ENCODE results near the gene ERC2. TPM values are rescaled to one million over a fixed set of nuclear protein-coding genes. Genes with fewer than 3 reads are reported as not detected.

Gene ERC2
- polyA plus RNA-seq, 2 of the 4 experiments (the other 2 are of a cell fraction): 0.16 TPM; not detected in 1

DNA sequence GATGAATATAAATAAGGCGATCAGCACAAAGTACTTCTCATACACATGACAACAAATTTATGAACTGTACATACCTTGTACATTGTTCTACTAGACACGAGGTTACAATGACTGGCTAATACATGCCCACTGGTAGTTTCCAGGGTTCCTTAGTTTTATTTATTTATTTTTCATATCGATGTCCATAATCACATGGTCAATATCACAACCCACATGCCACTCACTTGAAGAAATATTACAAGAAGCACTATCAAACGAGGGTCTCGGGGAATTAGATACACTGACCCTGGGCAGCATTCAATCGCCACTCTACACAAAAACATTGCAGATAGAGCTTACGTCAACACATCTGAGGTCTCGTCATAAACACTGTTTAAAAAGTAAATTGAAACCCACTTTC, 959.9 kb downstream of the ERC2 start:
- H3K27ac ChIP-seq: no peak overlapping the region
- TF ChIP-seq POLR2A (IDR thresholded peaks at IDR 0.05; ENCODE audit: low read length): no peak
- TF ChIP-seq RFX5 (IDR thresholded peaks at IDR 0.05): no peak
- no peak for TF ChIP-seq RNF2 (IDR thresholded peaks at IDR 0.05; ENCODE audit: borderline replicate concordance, low read depth)
- TF ChIP-seq ZSCAN20 (CRISPR knock-in tag; IDR thresholded peaks at IDR 0.05): no peak
- TF ChIP-seq CHD4 (IDR thresholded peaks at IDR 0.05; ENCODE audit: borderline replicate concordance): no peak
- TF ChIP-seq SREBF2 (IDR thresholded peaks at IDR 0.05): no peak
- TF ChIP-seq FOSB (CRISPR knock-in tag; IDR thresholded peaks at IDR 0.05): no peak
- TF ChIP-seq ZFP36 (IDR thresholded peaks at IDR 0.05; ENCODE audit: borderline replicate concordance, partially characterized antibody): no peak
- no peak for DNase-seq (ENCODE audit: low read depth in 1 of 2, low spot score in 1 of 2)
- CTCF ChIA-PET: no interaction called here
- no peaks in the 10 kb centered on the region for H3K4me1 ChIP-seq
- no peak overlapping the region for H3K4me2 ChIP-seq
- FAIRE-seq: no peak
- POLR2A ChIA-PET: no interaction called here
- WGBS (ENCODE audit: missing lambda C conversion rate): 37% methylated on average over 8 of the region's 8 CpGs
- no peak for ATAC-seq
- H3K4me3 ChIP-seq: no peak overlapping the region
- H3K9me3 ChIP-seq: no peaks in the 10 kb centered on the region

DNA sequence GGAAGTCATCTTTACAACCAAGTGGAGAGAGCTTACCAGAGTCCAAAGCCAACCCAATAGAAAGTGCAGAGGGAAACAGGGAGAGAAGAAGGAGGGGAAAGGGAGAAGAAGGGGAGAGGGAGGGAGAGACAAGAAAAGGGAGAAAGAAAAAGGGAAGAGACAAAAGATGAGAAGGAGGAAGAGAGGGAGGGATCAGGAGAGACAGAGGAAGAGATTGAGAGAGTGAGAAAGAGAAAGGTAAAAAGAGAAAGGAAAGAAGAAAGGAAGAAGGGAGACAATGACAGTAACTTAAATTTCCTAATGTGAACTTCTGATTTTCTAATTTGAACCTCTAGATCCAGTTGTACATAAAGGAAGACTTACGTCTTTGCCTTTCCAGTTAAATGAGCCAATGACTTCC, 960.5 kb downstream of the ERC2 start:
- Histone ChIP-seq H3K4me3 (no peak overlapping the region), H3K9me3 (no peaks in the 10 kb centered on the region), H3K4me1 (no peaks in the 10 kb centered on the region), H3K4me2 (no peak overlapping the region), H3K27ac (no peak overlapping the region)
- 71% methylated on average over 1 of the region's 1 CpG for WGBS (ENCODE audit: missing lambda C conversion rate)
- no peak for TF ChIP-seq RAD21 (conservative IDR thresholded peaks at IDR 0.05 in 1 of 2, IDR thresholded peaks at IDR 0.05 in 1 of 2)
- no peak for TF ChIP-seq JUN (IDR thresholded peaks at IDR 0.05)
- TF ChIP-seq, protein P1, sequence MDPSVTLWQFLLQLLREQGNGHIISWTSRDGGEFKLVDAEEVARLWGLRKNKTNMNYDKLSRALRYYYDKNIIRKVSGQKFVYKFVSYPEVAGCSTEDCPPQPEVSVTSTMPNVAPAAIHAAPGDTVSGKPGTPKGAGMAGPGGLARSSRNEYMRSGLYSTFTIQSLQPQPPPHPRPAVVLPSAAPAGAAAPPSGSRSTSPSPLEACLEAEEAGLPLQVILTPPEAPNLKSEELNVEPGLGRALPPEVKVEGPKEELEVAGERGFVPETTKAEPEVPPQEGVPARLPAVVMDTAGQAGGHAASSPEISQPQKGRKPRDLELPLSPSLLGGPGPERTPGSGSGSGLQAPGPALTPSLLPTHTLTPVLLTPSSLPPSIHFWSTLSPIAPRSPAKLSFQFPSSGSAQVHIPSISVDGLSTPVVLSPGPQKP (IDR thresholded peaks at IDR 0.05; ENCODE audit: low read depth, low read length): no peak
- TF ChIP-seq HOXB13 (CRISPR knock-in tag; IDR thresholded peaks at IDR 0.05; ENCODE audit: low read depth): no peak
- TF ChIP-seq ZFP36 (IDR thresholded peaks at IDR 0.05; ENCODE audit: borderline replicate concordance, partially characterized antibody): no peak
- TF ChIP-seq NR3C1 (IDR thresholded peaks at IDR 0.05): no peak
- TF ChIP-seq HEYL (CRISPR knock-in tag; IDR thresholded peaks at IDR 0.05): no peak
- no peak for TF ChIP-seq TFCP2L1 (CRISPR knock-in tag; IDR thresholded peaks at IDR 0.05)
- no peak for TF ChIP-seq RCOR1 (IDR thresholded peaks at IDR 0.05; ENCODE audit: low read depth, low read length)
- TF ChIP-seq CBX8 (IDR thresholded peaks at IDR 0.05): no peak
- no peak for TF ChIP-seq CHD2 (IDR thresholded peaks at IDR 0.05; ENCODE audit: low read length, partially characterized antibody)
- TF ChIP-seq MAFK (IDR thresholded peaks at IDR 0.05; ENCODE audit: partially characterized antibody): no peak
- TF ChIP-seq EHMT2 (IDR thresholded peaks at IDR 0.05; ENCODE audit: low read depth): no peak
- TF ChIP-seq EP300 (IDR thresholded peaks at IDR 0.05): no peak
- TF ChIP-seq TP53 (CRISPR knock-in tag; IDR thresholded peaks at IDR 0.05): no peak
- TF ChIP-seq HDAC2 (IDR thresholded peaks at IDR 0.05): no peak
- TF ChIP-seq, protein P2, sequence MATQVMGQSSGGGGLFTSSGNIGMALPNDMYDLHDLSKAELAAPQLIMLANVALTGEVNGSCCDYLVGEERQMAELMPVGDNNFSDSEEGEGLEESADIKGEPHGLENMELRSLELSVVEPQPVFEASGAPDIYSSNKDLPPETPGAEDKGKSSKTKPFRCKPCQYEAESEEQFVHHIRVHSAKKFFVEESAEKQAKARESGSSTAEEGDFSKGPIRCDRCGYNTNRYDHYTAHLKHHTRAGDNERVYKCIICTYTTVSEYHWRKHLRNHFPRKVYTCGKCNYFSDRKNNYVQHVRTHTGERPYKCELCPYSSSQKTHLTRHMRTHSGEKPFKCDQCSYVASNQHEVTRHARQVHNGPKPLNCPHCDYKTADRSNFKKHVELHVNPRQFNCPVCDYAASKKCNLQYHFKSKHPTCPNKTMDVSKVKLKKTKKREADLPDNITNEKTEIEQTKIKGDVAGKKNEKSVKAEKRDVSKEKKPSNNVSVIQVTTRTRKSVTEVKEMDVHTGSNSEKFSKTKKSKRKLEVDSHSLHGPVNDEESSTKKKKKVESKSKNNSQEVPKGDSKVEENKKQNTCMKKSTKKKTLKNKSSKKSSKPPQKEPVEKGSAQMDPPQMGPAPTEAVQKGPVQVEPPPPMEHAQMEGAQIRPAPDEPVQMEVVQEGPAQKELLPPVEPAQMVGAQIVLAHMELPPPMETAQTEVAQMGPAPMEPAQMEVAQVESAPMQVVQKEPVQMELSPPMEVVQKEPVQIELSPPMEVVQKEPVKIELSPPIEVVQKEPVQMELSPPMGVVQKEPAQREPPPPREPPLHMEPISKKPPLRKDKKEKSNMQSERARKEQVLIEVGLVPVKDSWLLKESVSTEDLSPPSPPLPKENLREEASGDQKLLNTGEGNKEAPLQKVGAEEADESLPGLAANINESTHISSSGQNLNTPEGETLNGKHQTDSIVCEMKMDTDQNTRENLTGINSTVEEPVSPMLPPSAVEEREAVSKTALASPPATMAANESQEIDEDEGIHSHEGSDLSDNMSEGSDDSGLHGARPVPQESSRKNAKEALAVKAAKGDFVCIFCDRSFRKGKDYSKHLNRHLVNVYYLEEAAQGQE (IDR thresholded peaks at IDR 0.05): no peak
- TF ChIP-seq, protein P3, sequence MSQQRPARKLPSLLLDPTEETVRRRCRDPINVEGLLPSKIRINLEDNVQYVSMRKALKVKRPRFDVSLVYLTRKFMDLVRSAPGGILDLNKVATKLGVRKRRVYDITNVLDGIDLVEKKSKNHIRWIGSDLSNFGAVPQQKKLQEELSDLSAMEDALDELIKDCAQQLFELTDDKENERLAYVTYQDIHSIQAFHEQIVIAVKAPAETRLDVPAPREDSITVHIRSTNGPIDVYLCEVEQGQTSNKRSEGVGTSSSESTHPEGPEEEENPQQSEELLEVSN (IDR thresholded peaks at IDR 0.05; ENCODE audit: borderline replicate concordance, low read depth): no peak
- TF ChIP-seq ZNF302 (CRISPR knock-in tag; IDR thresholded peaks at IDR 0.05): no peak
- TF ChIP-seq HOXB5 (CRISPR knock-in tag; IDR thresholded peaks at IDR 0.05): no peak
- no peak for FAIRE-seq
- no peak for ATAC-seq
- ChIA-PET CTCF (no interaction called here), POLR2A (no interaction called here)
- DNase-seq (ENCODE audit: low read depth in 1 of 2, low spot score in 1 of 2): no peak
